Embryonic facial prominence (tissue), 1 donor: ENCODE measurements around the gene APOM.
A peak's percentile ranks its signal among the peaks of the same experiment; 100 is the strongest.

Experiments used
- DNase-seq: peaks from one replicate; pipeline ENCODE4 v3.0.0-alpha.2; 2016; ENCODE audit errors: extremely low spot score

APOM gene

GRCh38 chr6:31631209-31631608 is 24.5 kb upstream of the APOM start:
- no peak for DNase-seq

GRCh38 chr6:31631681-31632278 is 23.9 kb upstream of the APOM start:
- DNase-seq, result no peak

DNA sequence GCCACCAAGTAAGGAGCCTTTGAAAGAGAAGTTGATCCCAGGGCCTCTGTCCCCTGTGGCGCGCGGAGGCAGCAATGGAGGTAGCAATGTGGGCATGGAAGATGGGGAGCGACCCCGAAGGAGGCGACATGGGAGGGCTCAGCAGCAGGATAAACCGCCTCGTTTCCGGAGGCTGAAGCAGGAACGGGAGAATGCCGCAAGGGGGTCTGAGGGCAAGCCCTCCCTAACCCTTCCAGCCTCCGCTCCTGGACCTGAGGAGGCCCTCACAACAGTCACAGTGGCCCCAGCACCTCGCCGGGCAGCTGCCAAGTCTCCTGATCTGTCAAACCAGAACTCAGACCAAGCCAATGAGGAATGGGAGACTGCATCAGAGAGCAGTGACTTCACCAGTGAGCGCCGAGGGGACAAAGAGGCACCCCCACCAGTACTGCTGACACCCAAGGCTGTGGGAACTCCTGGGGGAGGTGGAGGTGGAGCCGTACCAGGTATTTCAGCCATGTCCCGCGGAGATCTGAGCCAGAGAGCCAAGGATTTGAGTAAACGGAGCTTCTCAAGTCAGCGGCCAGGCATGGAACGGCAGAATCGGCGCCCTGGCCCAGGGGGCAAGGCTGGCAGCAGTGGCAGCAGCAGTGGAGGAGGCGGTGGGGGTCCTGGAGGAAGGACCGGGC is 23.3 kb upstream of the APOM start:
- DNase-seq, result no peak

GRCh38 chr6:31633447-31633846 is 22.2 kb upstream of the APOM start:
- DNase-seq, result no peak

GRCh38 chr6:31634131-31634530 is 21.6 kb upstream of the APOM start:
- DNase-seq, result no peak

DNA sequence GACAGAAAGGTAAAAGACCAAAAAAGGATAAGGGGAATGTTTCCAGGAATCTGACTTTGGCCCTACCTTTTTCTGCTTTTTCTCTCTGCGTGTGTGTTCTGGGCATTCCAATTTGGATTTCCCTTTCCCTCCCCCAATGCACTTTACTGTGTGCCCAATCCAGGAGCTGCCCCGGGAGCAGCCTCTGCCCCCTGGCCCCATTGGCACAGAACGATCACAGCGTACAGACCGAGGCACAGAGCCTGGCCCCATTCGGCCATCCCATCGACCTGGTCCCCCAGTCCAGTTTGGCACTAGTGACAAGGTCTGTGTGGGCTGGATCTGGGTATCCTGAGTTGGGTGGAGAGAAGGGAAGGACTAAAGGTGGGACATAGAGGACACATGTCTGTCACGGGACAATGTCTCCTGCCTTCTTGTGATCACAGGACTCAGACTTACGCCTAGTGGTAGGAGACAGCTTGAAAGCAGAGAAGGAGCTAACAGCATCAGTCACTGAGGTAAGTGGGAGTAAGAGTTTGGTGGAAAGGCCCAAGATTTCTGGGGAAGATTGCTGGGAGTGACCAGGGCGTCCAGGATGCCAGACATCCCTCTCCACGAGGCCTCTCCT is 20.6 kb upstream of the APOM start:
- no peak for DNase-seq

- no peak for DNase-seq
Measured at GRCh38 chr6:31636698-31637596, 18.7 kb upstream of the APOM start.

DNA sequence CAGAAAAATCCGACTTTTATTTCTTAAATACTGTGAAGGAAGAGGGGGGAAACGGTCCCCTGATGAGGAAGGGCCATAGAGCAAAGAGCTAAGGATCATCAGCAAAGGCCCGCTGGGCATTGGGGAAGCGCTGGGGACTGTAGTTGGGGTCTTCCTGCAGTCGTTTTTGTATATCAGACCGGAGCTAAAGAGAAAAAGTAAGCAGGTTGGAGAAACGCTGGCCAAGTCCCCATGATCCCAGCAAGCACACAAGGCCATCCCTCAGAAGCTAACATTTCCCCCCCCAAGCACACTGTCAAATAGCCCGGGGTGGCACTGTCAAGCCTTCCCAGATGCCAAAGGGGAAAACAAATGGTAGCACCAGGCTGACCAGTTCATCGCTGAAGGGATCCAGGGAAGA is 16.7 kb upstream of the APOM start:
- DNase-seq, result no peak

DNA sequence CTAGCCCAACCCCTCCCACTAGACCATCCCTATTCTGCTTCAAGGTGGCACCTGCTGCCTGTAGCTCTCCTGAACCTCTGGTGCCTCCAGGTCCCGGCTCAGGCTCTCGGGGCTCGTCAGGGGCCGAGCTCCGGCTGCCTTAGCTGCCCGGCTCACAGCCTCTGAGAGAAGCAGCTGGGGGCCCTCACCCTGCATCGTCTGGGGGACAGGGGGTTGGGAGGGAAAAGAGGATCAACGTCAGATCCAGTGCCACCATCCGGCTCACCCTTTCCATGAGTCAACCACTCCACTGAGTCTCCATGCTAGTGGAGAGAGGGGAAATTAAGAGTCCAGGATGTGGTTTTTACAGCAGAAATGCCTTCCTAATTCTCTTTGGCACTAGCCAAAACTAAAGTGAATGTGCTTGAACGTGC is 16.2 kb upstream of the APOM start:
- DNase-seq, result no peak

GRCh38 chr6:31640612-31641011 is 15.1 kb upstream of the APOM start:
- DNase-seq, result no peak

GRCh38 chr6:31641370-31641769 is 14.3 kb upstream of the APOM start:
- DNase-seq, result no peak

DNA sequence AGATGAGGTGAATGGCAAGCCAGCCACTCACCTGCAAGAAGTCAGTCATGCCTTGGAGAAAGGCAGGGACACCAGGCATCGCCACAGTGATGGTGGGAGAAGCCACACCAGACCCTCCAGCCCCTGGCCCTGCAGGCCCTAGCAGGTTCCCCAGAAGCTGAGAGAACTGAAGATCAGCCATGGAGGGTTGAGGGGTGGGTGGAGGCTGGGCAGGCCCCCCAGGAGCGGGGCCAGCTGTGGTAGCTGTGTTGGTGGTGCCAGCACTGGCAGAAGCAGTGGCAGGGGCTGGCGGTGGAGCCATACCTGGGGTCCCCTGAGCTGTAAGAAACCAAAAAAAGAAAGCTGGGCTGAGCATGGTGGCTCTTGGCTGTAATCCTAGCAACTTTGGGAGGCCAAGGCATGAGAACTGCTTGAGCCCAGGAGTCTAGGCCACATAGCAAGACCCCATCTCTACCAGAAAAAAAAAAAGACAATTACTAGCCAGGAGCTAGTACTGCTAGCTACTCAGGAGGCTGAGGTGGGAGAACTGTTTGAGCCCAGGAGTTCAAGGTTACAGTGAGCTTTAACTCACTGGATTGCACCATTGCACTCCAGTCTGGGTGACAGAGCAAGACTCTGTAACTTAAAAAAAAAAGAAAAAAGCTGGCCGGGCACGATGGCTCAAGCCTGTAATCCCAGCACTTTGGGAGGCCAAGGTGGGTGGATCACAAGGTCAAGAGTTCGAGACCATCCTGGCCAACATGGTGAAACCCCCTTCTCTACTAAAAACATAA is 12.7 kb upstream of the APOM start:
- no peak for DNase-seq

GRCh38 chr6:31643818-31644454 is 11.8 kb upstream of the APOM start:
- no peak for DNase-seq

- DNase-seq, result no peak
Measured at GRCh38 chr6:31645325-31645724, 10.4 kb upstream of the APOM start.

- DNase-seq, result peak; percentile 66
Measured at GRCh38 chr6:31651602-31652191, 4.0 kb upstream of the APOM start.

DNA sequence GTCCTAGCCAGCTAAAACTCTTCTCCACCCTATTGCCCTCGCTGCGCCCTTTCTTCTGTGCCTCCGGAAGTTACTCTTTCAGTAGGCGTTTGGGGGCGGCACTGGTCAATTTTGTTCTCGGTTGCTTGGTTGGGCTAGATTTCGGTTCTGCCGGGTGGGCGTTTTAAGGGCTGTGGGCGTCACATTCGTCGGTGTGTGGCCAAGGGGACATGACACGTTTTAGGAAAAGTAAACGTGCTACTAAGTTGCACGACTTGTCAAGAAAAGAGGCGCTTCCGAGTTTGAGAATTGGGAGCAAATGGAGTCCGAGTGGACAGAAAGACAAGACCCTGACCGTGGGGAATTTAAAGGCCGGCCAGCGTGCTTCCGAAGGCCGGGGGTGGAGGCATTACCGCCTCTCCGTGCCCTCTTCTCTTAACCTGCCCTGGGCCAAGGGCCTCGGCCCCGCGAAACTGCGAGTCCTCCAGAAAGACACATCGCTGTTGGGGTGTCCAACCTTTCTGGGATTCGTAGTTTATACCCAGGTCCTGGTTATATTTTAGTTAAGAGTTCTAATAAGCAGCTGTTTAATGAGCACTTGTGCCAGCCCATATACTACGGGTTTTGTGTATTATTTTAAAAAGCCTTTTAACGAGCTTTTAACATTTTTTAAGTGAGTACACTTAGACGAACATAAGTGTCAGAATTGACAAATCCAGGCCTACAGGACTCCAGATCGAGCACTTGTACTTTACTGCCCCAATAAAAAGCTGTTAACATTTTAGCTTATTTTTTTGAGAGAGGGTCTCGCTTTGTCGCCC is 2.6 kb upstream of the APOM start:
- DNase-seq, result peak; percentile 86

- DNase-seq, result no peak
Measured at GRCh38 chr6:31654574-31655348, 933 bp upstream of the APOM start.

- DNase-seq, result no peak
Measured at GRCh38 chr6:31657406-31658157, 1.9 kb downstream of the APOM start.
